OCI-LY1 (cell line): ENCODE data around the gene GTF3C5.
"Not testable (repeated sequence)": the region's sequence is repeated elsewhere in the genome, so short reads cannot be mapped to it uniquely, and the experiment has no call there.

Experiments
- EZH2 ChIP-seq: fragments of 200-600 bp; sonication (generic), shearing (Covaris generic); IDR thresholded peaks from 2 replicates; pipeline ENCODE4 v1.8.0; 2017; ENCODE audit warnings: borderline replicate concordance, mixed run types, mild to moderate bottlenecking, antibody characterized with exemption, low read length, moderate library complexity, mixed read lengths
- TF ChIP-seq, protein P1 (sequence below): fragments of 200-600 bp; sonication (generic), shearing (Covaris generic); IDR thresholded peaks from 2 replicates; pipeline ENCODE4 v1.5.1; 2017; ENCODE audit warnings: mild to moderate bottlenecking, antibody characterized with exemption, low read length, moderate library complexity, mixed read lengths

DNA sequence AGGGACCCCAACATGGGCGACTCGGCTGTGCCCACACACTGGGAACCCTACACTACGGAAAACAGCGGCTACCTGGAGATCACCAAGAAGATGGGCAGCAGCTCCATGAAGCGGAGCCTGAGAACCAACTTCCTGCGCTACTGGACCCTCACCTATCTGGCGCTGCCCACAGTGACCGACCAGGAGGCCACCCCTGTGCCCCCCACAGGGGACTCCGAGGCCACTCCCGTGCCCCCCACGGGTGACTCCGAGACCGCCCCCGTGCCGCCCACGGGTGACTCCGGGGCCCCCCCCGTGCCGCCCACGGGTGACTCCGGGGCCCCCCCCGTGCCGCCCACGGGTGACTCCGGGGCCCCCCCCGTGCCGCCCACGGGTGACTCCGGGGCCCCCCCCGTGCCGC, 40.2 kb downstream of the GTF3C5 start:
- TF ChIP-seq, protein P1, sequence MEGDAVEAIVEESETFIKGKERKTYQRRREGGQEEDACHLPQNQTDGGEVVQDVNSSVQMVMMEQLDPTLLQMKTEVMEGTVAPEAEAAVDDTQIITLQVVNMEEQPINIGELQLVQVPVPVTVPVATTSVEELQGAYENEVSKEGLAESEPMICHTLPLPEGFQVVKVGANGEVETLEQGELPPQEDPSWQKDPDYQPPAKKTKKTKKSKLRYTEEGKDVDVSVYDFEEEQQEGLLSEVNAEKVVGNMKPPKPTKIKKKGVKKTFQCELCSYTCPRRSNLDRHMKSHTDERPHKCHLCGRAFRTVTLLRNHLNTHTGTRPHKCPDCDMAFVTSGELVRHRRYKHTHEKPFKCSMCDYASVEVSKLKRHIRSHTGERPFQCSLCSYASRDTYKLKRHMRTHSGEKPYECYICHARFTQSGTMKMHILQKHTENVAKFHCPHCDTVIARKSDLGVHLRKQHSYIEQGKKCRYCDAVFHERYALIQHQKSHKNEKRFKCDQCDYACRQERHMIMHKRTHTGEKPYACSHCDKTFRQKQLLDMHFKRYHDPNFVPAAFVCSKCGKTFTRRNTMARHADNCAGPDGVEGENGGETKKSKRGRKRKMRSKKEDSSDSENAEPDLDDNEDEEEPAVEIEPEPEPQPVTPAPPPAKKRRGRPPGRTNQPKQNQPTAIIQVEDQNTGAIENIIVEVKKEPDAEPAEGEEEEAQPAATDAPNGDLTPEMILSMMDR, result not testable (repeated sequence)
- TF ChIP-seq EZH2, result not testable (repeated sequence)
